ENCODE results near the gene GTF3C1.

DNA sequence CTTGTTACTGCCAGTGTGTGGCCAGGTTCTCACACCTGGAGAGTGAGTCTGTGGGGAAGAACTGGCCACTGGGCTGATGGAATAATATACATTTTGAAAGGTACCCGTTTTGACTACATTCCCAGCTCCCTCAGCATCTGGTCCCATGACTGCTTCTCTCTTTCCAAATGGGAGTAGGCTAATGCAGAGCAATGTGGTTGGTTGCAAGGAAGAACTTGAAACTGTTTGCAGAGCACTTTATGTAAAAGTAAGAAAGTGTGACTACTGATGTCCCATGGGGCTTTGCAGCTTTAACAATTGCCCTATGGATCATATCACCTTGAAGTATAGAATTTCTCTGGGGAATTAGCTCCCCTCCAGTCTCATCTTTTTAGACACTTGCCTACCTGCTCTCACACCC, 9.2 kb upstream of the GTF3C1 start:
- TF ChIP-seq EZH2 (IDR thresholded peaks at IDR 0.05; ENCODE audit: insufficient read depth, poor library complexity, severe bottlenecking) = no peak
- no peak for TF ChIP-seq EZH2phosphoT487 (IDR thresholded peaks at IDR 0.05; ENCODE audit: insufficient read depth, low read depth)
